ENCODE measurements around the gene RPTOR.

The RPTOR gene

GRCh38 chr17:80925688-80926335 lies 381.2 kb downstream of the RPTOR start:
- H3K4me3 ChIP-seq (ENCODE audit: low read depth, low read length): no peak overlapping the region
- TF ChIP-seq, protein P1, sequence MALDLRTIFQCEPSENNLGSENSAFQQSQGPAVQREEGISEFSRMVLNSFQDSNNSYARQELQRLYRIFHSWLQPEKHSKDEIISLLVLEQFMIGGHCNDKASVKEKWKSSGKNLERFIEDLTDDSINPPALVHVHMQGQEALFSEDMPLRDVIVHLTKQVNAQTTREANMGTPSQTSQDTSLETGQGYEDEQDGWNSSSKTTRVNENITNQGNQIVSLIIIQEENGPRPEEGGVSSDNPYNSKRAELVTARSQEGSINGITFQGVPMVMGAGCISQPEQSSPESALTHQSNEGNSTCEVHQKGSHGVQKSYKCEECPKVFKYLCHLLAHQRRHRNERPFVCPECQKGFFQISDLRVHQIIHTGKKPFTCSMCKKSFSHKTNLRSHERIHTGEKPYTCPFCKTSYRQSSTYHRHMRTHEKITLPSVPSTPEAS (tag by site-specific recombination; IDR thresholded peaks at IDR 0.05): no peak
- no peak for TF ChIP-seq GFI1B (tag by site-specific recombination; IDR thresholded peaks at IDR 0.05)
- no peak for TF ChIP-seq ZNF169 (tag by site-specific recombination; IDR thresholded peaks at IDR 0.05)
- no peak for TF ChIP-seq ZBTB21 (tag by site-specific recombination; IDR thresholded peaks at IDR 0.05)
- no peak for TF ChIP-seq ZNF629 (tag by site-specific recombination; IDR thresholded peaks at IDR 0.05)
- no peak for TF ChIP-seq KLF1 (tag by site-specific recombination; IDR thresholded peaks at IDR 0.05)
- TF ChIP-seq, protein P2, sequence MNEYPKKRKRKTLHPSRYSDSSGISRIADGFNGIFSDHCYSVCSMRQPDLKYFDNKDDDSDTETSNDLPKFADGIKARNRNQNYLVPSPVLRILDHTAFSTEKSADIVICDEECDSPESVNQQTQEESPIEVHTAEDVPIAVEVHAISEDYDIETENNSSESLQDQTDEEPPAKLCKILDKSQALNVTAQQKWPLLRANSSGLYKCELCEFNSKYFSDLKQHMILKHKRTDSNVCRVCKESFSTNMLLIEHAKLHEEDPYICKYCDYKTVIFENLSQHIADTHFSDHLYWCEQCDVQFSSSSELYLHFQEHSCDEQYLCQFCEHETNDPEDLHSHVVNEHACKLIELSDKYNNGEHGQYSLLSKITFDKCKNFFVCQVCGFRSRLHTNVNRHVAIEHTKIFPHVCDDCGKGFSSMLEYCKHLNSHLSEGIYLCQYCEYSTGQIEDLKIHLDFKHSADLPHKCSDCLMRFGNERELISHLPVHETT (tag by site-specific recombination; IDR thresholded peaks at IDR 0.05): no peak
- TF ChIP-seq, protein P3, sequence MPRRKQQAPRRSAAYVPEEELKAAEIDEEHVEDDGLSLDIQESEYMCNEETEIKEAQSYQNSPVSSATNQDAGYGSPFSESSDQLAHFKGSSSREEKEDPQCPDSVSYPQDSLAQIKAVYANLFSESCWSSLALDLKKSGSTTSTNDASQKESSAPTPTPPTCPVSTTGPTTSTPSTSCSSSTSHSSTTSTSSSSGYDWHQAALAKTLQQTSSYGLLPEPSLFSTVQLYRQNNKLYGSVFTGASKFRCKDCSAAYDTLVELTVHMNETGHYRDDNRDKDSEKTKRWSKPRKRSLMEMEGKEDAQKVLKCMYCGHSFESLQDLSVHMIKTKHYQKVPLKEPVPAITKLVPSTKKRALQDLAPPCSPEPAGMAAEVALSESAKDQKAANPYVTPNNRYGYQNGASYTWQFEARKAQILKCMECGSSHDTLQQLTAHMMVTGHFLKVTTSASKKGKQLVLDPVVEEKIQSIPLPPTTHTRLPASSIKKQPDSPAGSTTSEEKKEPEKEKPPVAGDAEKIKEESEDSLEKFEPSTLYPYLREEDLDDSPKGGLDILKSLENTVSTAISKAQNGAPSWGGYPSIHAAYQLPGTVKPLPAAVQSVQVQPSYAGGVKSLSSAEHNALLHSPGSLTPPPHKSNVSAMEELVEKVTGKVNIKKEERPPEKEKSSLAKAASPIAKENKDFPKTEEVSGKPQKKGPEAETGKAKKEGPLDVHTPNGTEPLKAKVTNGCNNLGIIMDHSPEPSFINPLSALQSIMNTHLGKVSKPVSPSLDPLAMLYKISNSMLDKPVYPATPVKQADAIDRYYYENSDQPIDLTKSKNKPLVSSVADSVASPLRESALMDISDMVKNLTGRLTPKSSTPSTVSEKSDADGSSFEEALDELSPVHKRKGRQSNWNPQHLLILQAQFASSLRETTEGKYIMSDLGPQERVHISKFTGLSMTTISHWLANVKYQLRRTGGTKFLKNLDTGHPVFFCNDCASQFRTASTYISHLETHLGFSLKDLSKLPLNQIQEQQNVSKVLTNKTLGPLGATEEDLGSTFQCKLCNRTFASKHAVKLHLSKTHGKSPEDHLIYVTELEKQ (tag by site-specific recombination; IDR thresholded peaks at IDR 0.05; ENCODE audit: borderline replicate concordance): no peak
- no peak for TF ChIP-seq INSM2 (tag by site-specific recombination; IDR thresholded peaks at IDR 0.05)
- TF ChIP-seq ZNF394 (tag by site-specific recombination; IDR thresholded peaks at IDR 0.05; ENCODE audit: borderline replicate concordance): no peak
- TF ChIP-seq MEIS1 (CRISPR knock-in tag; IDR thresholded peaks at IDR 0.05; ENCODE audit: borderline replicate concordance): no peak
- no peak for TF ChIP-seq ZNF664 (tag by site-specific recombination; IDR thresholded peaks at IDR 0.05)
- TF ChIP-seq, protein P4, sequence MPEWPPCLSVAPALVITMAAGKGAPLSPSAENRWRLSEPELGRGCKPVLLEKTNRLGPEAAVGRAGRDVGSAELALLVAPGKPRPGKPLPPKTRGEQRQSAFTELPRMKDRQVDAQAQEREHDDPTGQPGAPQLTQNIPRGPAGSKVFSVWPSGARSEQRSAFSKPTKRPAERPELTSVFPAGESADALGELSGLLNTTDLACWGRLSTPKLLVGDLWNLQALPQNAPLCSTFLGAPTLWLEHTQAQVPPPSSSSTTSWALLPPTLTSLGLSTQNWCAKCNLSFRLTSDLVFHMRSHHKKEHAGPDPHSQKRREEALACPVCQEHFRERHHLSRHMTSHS (tag by site-specific recombination; IDR thresholded peaks at IDR 0.05): no peak
- no peak for TF ChIP-seq ZNF549 (tag by site-specific recombination; IDR thresholded peaks at IDR 0.05)
- no peak for TF ChIP-seq ZBTB49 (tag by site-specific recombination; IDR thresholded peaks at IDR 0.05; ENCODE audit: low read depth)
- TF ChIP-seq ZNF280D (tag by site-specific recombination; IDR thresholded peaks at IDR 0.05): no peak
- TF ChIP-seq ZNF626 (tag by site-specific recombination; IDR thresholded peaks at IDR 0.05): no peak
- no peak for TF ChIP-seq SP7 (tag by site-specific recombination; IDR thresholded peaks at IDR 0.05)
- CTCF ChIA-PET: interaction anchor here (1.0 kb wide), 1 partner anchor 27 kb away, joined by 6 read pairs; no protein-coding TSS in a partner anchor
- H3K4me1 ChIP-seq (ENCODE audit: control insufficient read depth, insufficient read depth, low read length): no peaks in the 10 kb centered on the region
- no peak overlapping the region for H3K27ac ChIP-seq (ENCODE audit: extremely low read depth, low read depth, low read length)
- H3K36me3 ChIP-seq (ENCODE audit: control insufficient read depth in 2 of 2, insufficient read depth in 1 of 2, low read length in 2 of 2): peaks cover 4 to 57% of the 10 kb centered on the region in 2 experiments
- no peaks in the 10 kb centered on the region for H3K9me3 ChIP-seq (ENCODE audit: control insufficient read depth, insufficient read depth, low read depth, low read length)
- POLR2A ChIA-PET: no interaction called here
